Left lung (tissue), 10 donors: ENCODE results near the gene ZBTB46. TPM values are rescaled to one million over a fixed set of nuclear protein-coding genes. Genes with fewer than 3 reads are reported as not detected.

ENCODE experiments used
- ATAC-seq: fragments of 200-7000 bp; cut with Tn5 transposase; one replicate; pipeline ENCODE4 v1.9.1; 2020; ENCODE audit warnings: moderate library complexity
- DNase-seq, 4 donors: peaks; one replicate each; pipeline ENCODE4 v3.0.0-alpha.2; 2013 to 2020
- H3K27ac ChIP-seq, 2 donors: fragments of 200-600 bp; sonication (generic) in 1 of 2; one replicate each; pipeline versions ENCODE4 v1.5.0 to v1.8.0; 2020 to 2021
- H3K27me3 ChIP-seq, 2 donors: fragments of 200-600 bp; sonication (generic) in 1 of 2; one replicate each; pipeline versions ENCODE4 v1.5.0 to v1.8.0; 2020 to 2021
- H3K36me3 ChIP-seq, 2 donors: fragments of 200-600 bp; sonication (generic) in 1 of 2; one replicate each; pipeline versions ENCODE4 v1.5.0 to v1.8.0; 2020 to 2021
- H3K4me1 ChIP-seq, 2 donors: fragments of 200-600 bp; one replicate each; pipeline ENCODE4 v1.8.0; 2021
- H3K4me3 ChIP-seq, 2 donors: fragments of 200-600 bp; sonication (generic) in 1 of 2; one replicate each; pipeline versions ENCODE4 v1.5.0 to v1.8.0; 2020 to 2021; ENCODE audit warnings: mild to moderate bottlenecking in 1 of 2
- H3K9me3 ChIP-seq, 2 donors: fragments of 200-600 bp; sonication (generic) in 1 of 2; one replicate each; pipeline versions ENCODE4 v1.5.0 to v1.8.0; 2020 to 2021
- CTCF ChIP-seq, 2 donors: fragments of 200-600 bp; sonication (generic) in 1 of 2; IDR thresholded peaks; one replicate each; pipeline versions ENCODE4 v1.5.0 to v1.8.0; 2021; ENCODE audit warnings: antibody characterized with exemption in 2 of 2
- intact Hi-C, 2 donors: fragments of 100-400 bp; cut with DNase I; formaldehyde crosslinking; loops; one replicate each; pipeline versions ENCODE4 v1.11.2 to v1.14.2; 2022
- polyA plus RNA-seq, 6 donors: library from polyadenylated mRNA; unstranded; fragments of 120-200 nt; gene quantifications; one replicate each; pipeline ENCODE4 v1.2.1, GENCODE V29; 2013; ENCODE audit not compliant: insufficient read length in 6 of 6
- total RNA-seq, 2 donors: library from RNA; stranded (reverse); fragmentation: NEBNext Ultra II Directional; extraction: Animal tissue kit (Norgen Biotek cat#: 25700); gene quantifications; one replicate each; pipeline ENCODE4 v1.2.1, GENCODE V29; 2021
- donor health status: DM: no; HTN: yes; CAD: no.
- donor health status: DM: no; HTN: no; CAD: no.

Gene ZBTB46
- total and polyA plus RNA-seq, 8 donors: 9.2 to 16.3 (median 11.7) TPM

- peak in 1 of 4 donors; percentile 49 for DNase-seq
- H3K4me1 ChIP-seq: no peaks in the 10 kb centered on the region
- no peak overlapping the region for H3K27ac ChIP-seq
- ATAC-seq: no peak
- H3K9me3 ChIP-seq: no peaks in the 10 kb centered on the region
- no peak for TF ChIP-seq CTCF (IDR thresholded peaks at IDR 0.05)
- intact Hi-C loops: loop anchor here in 1 of 2 donors (10.0 kb wide), 1 partner anchor 72 kb away; no protein-coding TSS in a partner anchor
- no peaks in the 10 kb centered on the region for H3K36me3 ChIP-seq
- no peak overlapping the region for H3K4me3 ChIP-seq
- H3K27me3 ChIP-seq: no peaks in the 10 kb centered on the region
These were observed 48.5 kb downstream of the ZBTB46 start for GRCh38 chr20:63782521-63782971.

- Histone ChIP-seq H3K27me3 (no peaks in the 10 kb centered on the region), H3K4me3 (no peak overlapping the region), H3K9me3 (no peaks in the 10 kb centered on the region), H3K27ac (no peak overlapping the region), H3K4me1 (no peaks in the 10 kb centered on the region), H3K36me3 (no peaks in the 10 kb centered on the region)
- DNase-seq (peak in 1 of 4 donors; percentile 45), ATAC-seq (no peak)
- intact Hi-C loops: loop anchor here in 1 of 2 donors (10.0 kb wide), 1 partner anchor 73 kb away; no protein-coding TSS in a partner anchor
- TF ChIP-seq CTCF (IDR thresholded peaks at IDR 0.05): no peak
These were observed 49.0 kb downstream of the ZBTB46 start for GRCh38 chr20:63782051-63782471.

- TF ChIP-seq CTCF (IDR thresholded peaks at IDR 0.05): no peak
- ATAC-seq (no peak), DNase-seq (peak in 1 of 4 donors; percentile 24)
- H3K4me3 ChIP-seq: no peak overlapping the region
- H3K9me3 ChIP-seq: no peaks in the 10 kb centered on the region
- H3K4me1 ChIP-seq: no peaks in the 10 kb centered on the region
- intact Hi-C loops: loop anchor here in 1 of 2 donors (10.0 kb wide), 1 partner anchor 74 kb away; no protein-coding TSS in a partner anchor
- no peaks in the 10 kb centered on the region for H3K27me3 ChIP-seq
- no peaks in the 10 kb centered on the region for H3K36me3 ChIP-seq
- no peak overlapping the region for H3K27ac ChIP-seq
These were observed 49.9 kb downstream of the ZBTB46 start for GRCh38 chr20:63781181-63781580.

GRCh38 chr20:63778857-63779256 lies 52.2 kb downstream of the ZBTB46 start:
- intact Hi-C loops: no loop called here
- H3K4me1 ChIP-seq: peaks cover 0 to 13% of the 10 kb centered on the region in 2 donors
- ATAC-seq: no peak
- H3K4me3 ChIP-seq: no peak overlapping the region
- H3K36me3 ChIP-seq: no peaks in the 10 kb centered on the region
- H3K27me3 ChIP-seq: peaks cover 0 to 10% of the 10 kb centered on the region in 2 donors
- no peak overlapping the region for H3K27ac ChIP-seq
- DNase-seq: peak in 1 of 4 donors; percentile 64
- no peaks in the 10 kb centered on the region for H3K9me3 ChIP-seq
- no peak for TF ChIP-seq CTCF (IDR thresholded peaks at IDR 0.05)

- H3K36me3 ChIP-seq: no peaks in the 10 kb centered on the region
- no peak overlapping the region for H3K27ac ChIP-seq
- H3K4me3 ChIP-seq: no peak overlapping the region
- intact Hi-C loops: no loop called here
- no peaks in the 10 kb centered on the region for H3K9me3 ChIP-seq
- H3K4me1 ChIP-seq: peaks cover 0 to 18% of the 10 kb centered on the region in 2 donors
- no peak for TF ChIP-seq CTCF (IDR thresholded peaks at IDR 0.05)
- no peak for ATAC-seq
- DNase-seq: peak in 1 of 4 donors; percentile 35
- H3K27me3 ChIP-seq: peaks cover 0 to 10% of the 10 kb centered on the region in 2 donors
These were observed 52.9 kb downstream of the ZBTB46 start for GRCh38 chr20:63778034-63778752.
